Stimulated activated CD8-positive, alpha-beta memory T cell treated with anti-CD3 and anti-CD28 coated beads, Interleukin-15, amount 100 ng/mL, for 4 hours (primary cell): ENCODE results near the gene EXOC3L4.

Experiments used
- DNase-seq, 2 donors: peaks; one replicate each; pipeline ENCODE4 v3.0.0-alpha.2; 2020; ENCODE audit warnings: low read depth in 2 of 2

EXOC3L4 gene

GRCh38 chr14:103121846-103122584 is 27.5 kb downstream of the EXOC3L4 start:
- no peak for DNase-seq

- no peak for DNase-seq
Measured at GRCh38 chr14:103122585-103122946, 28.0 kb downstream of the EXOC3L4 start.

GRCh38 chr14:103122947-103123633 is 28.6 kb downstream of the EXOC3L4 start, which contains the start of gene TNFAIP2:
Gene TNFAIP2, plus strand, starts transcription at chr14:103123461. Its CDS starts 2,997 bp downstream, at chr14:103126458.
- no peak for DNase-seq

GRCh38 chr14:103123634-103124500 is 29.3 kb downstream of the EXOC3L4 start:
- no peak for DNase-seq

- DNase-seq = no peak
Measured at GRCh38 chr14:103124501-103125001, 30.0 kb downstream of the EXOC3L4 start.

GRCh38 chr14:103125098-103126070 is 30.9 kb downstream of the EXOC3L4 start:
- no peak for DNase-seq

GRCh38 chr14:103126088-103126872 is 31.8 kb downstream of the EXOC3L4 start:
- DNase-seq = no peak

GRCh38 chr14:103126873-103127304 is 32.4 kb downstream of the EXOC3L4 start:
- DNase-seq = no peak

- DNase-seq = no peak
Measured at GRCh38 chr14:103127356-103127755, 32.8 kb downstream of the EXOC3L4 start.

- DNase-seq = no peak
Measured at GRCh38 chr14:103127861-103128598, 33.5 kb downstream of the EXOC3L4 start.

- no peak for DNase-seq
Measured at GRCh38 chr14:103128631-103129300, 34.2 kb downstream of the EXOC3L4 start.

- no peak for DNase-seq
Measured at GRCh38 chr14:103129301-103130016, 34.9 kb downstream of the EXOC3L4 start.

GRCh38 chr14:103130017-103130764 is 35.7 kb downstream of the EXOC3L4 start:
- no peak for DNase-seq

- no peak for DNase-seq
Measured at GRCh38 chr14:103130965-103131364, 36.4 kb downstream of the EXOC3L4 start.

- DNase-seq = no peak
Measured at GRCh38 chr14:103131580-103131979, 37.1 kb downstream of the EXOC3L4 start.

- no peak for DNase-seq
Measured at GRCh38 chr14:103132381-103133209, 38.1 kb downstream of the EXOC3L4 start.
